Measurements from ENCODE around the gene MIS12. TPM values are rescaled to one million over a fixed set of nuclear protein-coding genes. Genes with fewer than 3 reads are reported as not detected.

The MIS12 gene
- total and polyA plus RNA-seq, 2 of the 4 experiments (the other 2 are of a cell fraction): 7.5 to 11.7 TPM

GRCh38 chr17:5501685-5502084 is 15.3 kb downstream of the MIS12 start (continued):
- TF ChIP-seq SMC3 (IDR thresholded peaks at IDR 0.05; ENCODE audit: low read depth, low read length) (no peak), FOS (IDR thresholded peaks at IDR 0.05; ENCODE audit: low read depth, low read length) (no peak), RFX5 (IDR thresholded peaks at IDR 0.05; ENCODE audit: low read depth, low read length) (no peak), USF2 (IDR thresholded peaks at IDR 0.05; ENCODE audit: low read depth, low read length) (no peak)

- dilution Hi-C loops (cut with HindIII; ENCODE audit: low sequenced_read_pairs, unreplicated experiment) (no loop called here), in situ Hi-C loops (cut with MboI; ENCODE audit: low sequenced_read_pairs) (no loop called here), intact Hi-C loops (cut with micrococcal nuclease) (no loop called here)
- Histone ChIP-seq H3K9me3 (ENCODE audit: control insufficient read depth, insufficient read depth, low read length) (no peaks in the 10 kb centered on the region), H3K23ac (ENCODE audit: low read depth, low read length) (no peak overlapping the region), H3K56ac (ENCODE audit: extremely low read depth, insufficient read depth, low read length) (no peak overlapping the region), H3K27ac (ENCODE audit: insufficient read depth, low read length) (no peak overlapping the region), H4K91ac (ENCODE audit: insufficient read depth, low read depth, low read length) (no peak overlapping the region), H2AK9ac (replicated peaks; ENCODE audit: low read depth, low read length, poor library complexity) (peak overlapping the region; percentile 19), H3K4me2 (ENCODE audit: low read depth, low read length) (no peak overlapping the region), H4K8ac (ENCODE audit: low read depth in 2 of 2, low read length in 2 of 2) (no peak overlapping the region), H3K4me1 (ENCODE audit: control insufficient read depth, insufficient read depth, low read length) (peaks cover 4% of the 10 kb centered on the region; the same call in 1 of the 2 replicates), H3K4me3 (ENCODE audit: insufficient read depth, low read depth, low read length) (no peak overlapping the region), H4K5ac (ENCODE audit: low read depth, low read length) (no peak overlapping the region), H2BK15ac (ENCODE audit: low read depth, low read length) (no peak overlapping the region), H2AK5ac (ENCODE audit: low read depth, low read length) (no peak overlapping the region), H3K9ac (ENCODE audit: low read depth, low read length) (no peak overlapping the region), H2BK5ac (ENCODE audit: low read depth, low read length, poor library complexity, severe bottlenecking) (no peak overlapping the region), H3K14ac (replicated peaks; ENCODE audit: low read depth, low read length) (no peak overlapping the region), H2BK20ac (ENCODE audit: low read depth, low read length) (no peak overlapping the region), H3K9me1 (ENCODE audit: insufficient read depth, low read length) (peaks cover 3% of the 10 kb centered on the region), H3K36me3 (ENCODE audit: control insufficient read depth, insufficient read depth, low read length) (peaks cover 1% of the 10 kb centered on the region; the same call in 1 of the 2 replicates), H4K20me1 (ENCODE audit: insufficient read depth, low read length) (no peaks in the 10 kb centered on the region), H3K18ac (ENCODE audit: low read depth, low read length) (no peak overlapping the region), H3K79me1 (ENCODE audit: low read depth in 1 of 2, low read length in 2 of 2) (peaks cover 9 to 20% of the 10 kb centered on the region in 2 experiments), H3K4ac (ENCODE audit: low read depth, low read length) (no peak overlapping the region), H2AFZ (replicated peaks; ENCODE audit: low read length, poor library complexity) (no peak overlapping the region), H3K27me3 (ENCODE audit: control insufficient read depth, insufficient read depth, low read length) (no peaks in the 10 kb centered on the region), H2BK120ac (ENCODE audit: low read depth, low read length) (no peak overlapping the region)
- no peak for TF ChIP-seq NFE2L2 (IDR thresholded peaks at IDR 0.05; ENCODE audit: low read depth, low read length)
- BruUV-seq (replicated peaks): no TSS peak
- DNase-seq (no peak), ATAC-seq (ENCODE audit: low read depth) (no peak)
- 96 to 100% methylated on average over 2 to 4 of the region's 4 CpGs for WGBS, 2 experiments (ENCODE audit: extremely low coverage in 2 of 2, insufficient read length in 1 of 2)
- POLR2A ChIA-PET (ENCODE audit: unreplicated experiment): interaction anchor here (0.6 kb wide), 1 partner anchor 1854 kb away, joined by 3 read pairs; no protein-coding TSS in a partner anchor
- CTCF ChIA-PET: no interaction called here
Observed at GRCh38 chr17:5502552-5502951, 16.2 kb downstream of the MIS12 start.

Measured in IMR-90 (cell line).